H9 (cell line): ENCODE results near the gene ELANE. TPM values are rescaled to one million over a fixed set of nuclear protein-coding genes. Genes with fewer than 3 reads are reported as not detected.
A peak's percentile ranks its signal among the peaks of the same experiment; 100 is the strongest.

Source experiments
- DNase-seq: peaks from one replicate; pipeline ENCODE4 v3.0.0-alpha.2; 2017
- H2AFZ ChIP-seq: one replicate; pipeline ENCODE4 v1.6.1; 2013; ENCODE audit warnings: mild to moderate bottlenecking, low read length, control low read depth, moderate library complexity
- H2AK5ac ChIP-seq: 2 replicates; pipeline ENCODE4 v1.6.1; 2013; ENCODE audit warnings: low read length, control low read depth, mixed read lengths; ENCODE audit not compliant: insufficient read length
- H2BK120ac ChIP-seq: one replicate; pipeline ENCODE4 v1.6.1; 2013; ENCODE audit warnings: low read depth, mild to moderate bottlenecking, low read length, control low read depth, inconsistent platforms; ENCODE audit not compliant: poor library complexity, severe bottlenecking
- H2BK12ac ChIP-seq: 2 replicates; pipeline ENCODE4 v1.6.1; 2013; ENCODE audit warnings: low read length, control low read depth, mixed read lengths, low read depth; ENCODE audit not compliant: insufficient read length
- H2BK15ac ChIP-seq: 2 replicates; pipeline ENCODE4 v1.6.1; 2013; ENCODE audit warnings: low read depth, low read length, control low read depth
- H2BK20ac ChIP-seq: one replicate; pipeline ENCODE4 v1.6.1; 2013; ENCODE audit warnings: low read depth, mild to moderate bottlenecking, low read length, control low read depth, inconsistent platforms; ENCODE audit not compliant: poor library complexity, severe bottlenecking
- H2BK5ac ChIP-seq: 2 replicates; pipeline ENCODE4 v1.6.1; 2013; ENCODE audit warnings: low read length, control low read depth, mixed read lengths; ENCODE audit not compliant: insufficient read length
- H3K14ac ChIP-seq: 2 replicates; pipeline ENCODE4 v1.6.1; 2013; ENCODE audit warnings: low read length, control low read depth; ENCODE audit not compliant: insufficient read depth
- H3K18ac ChIP-seq: 2 replicates; pipeline ENCODE4 v1.6.1; 2013; ENCODE audit warnings: low read depth, mild to moderate bottlenecking, mixed read lengths, low read length, control low read depth; ENCODE audit not compliant: insufficient read length
- H3K23ac ChIP-seq: 2 replicates; pipeline ENCODE4 v1.6.1; 2013; ENCODE audit warnings: low read length, control low read depth, mixed read lengths, low read depth; ENCODE audit not compliant: insufficient read length
- H3K23me2 ChIP-seq: 2 replicates; pipeline ENCODE4 v1.6.1; 2013; ENCODE audit warnings: low read depth, mild to moderate bottlenecking, mixed read lengths, low read length, control low read depth; ENCODE audit not compliant: insufficient read length, poor library complexity, severe bottlenecking
- H3K27ac ChIP-seq: 2 replicates; pipeline ENCODE4 v1.5.1; 2013; ENCODE audit warnings: low read length, control low read depth, mixed read lengths, low read depth; ENCODE audit not compliant: insufficient read length
- H3K27me3 ChIP-seq: 2 replicates; pipeline ENCODE4 v1.6.1; 2013; ENCODE audit warnings: low read length, control low read depth, inconsistent platforms; ENCODE audit not compliant: insufficient read depth
- H3K4ac ChIP-seq: 2 replicates; pipeline ENCODE4 v1.6.1; 2013; ENCODE audit warnings: low read depth, mild to moderate bottlenecking, control low read depth, inconsistent platforms, low read length, moderate library complexity
- H3K4me1 ChIP-seq: 2 replicates; pipeline ENCODE4 v1.6.1; 2013; ENCODE audit warnings: low read length, control low read depth, inconsistent platforms; ENCODE audit not compliant: insufficient read depth
- H3K4me2 ChIP-seq: 2 replicates; pipeline ENCODE4 v1.6.1; 2013; ENCODE audit warnings: low read length, control low read depth, mixed read lengths; ENCODE audit not compliant: insufficient read length, insufficient read depth
- H3K56ac ChIP-seq: 2 replicates; pipeline ENCODE4 v1.6.1; 2013; ENCODE audit warnings: low read depth, mild to moderate bottlenecking, mixed read lengths, low read length, control low read depth; ENCODE audit not compliant: insufficient read length
- H3K79me1 ChIP-seq: 2 replicates; pipeline ENCODE4 v1.6.1; 2013; ENCODE audit warnings: low read depth, mild to moderate bottlenecking, moderate library complexity, low read length, control low read depth, inconsistent platforms; ENCODE audit not compliant: insufficient read depth, poor library complexity, severe bottlenecking
- H3K79me2 ChIP-seq: 2 replicates; pipeline ENCODE4 v1.6.1; 2013; ENCODE audit warnings: low read length, control low read depth, inconsistent platforms; ENCODE audit not compliant: insufficient read depth
- H3K9ac ChIP-seq: 2 replicates; pipeline ENCODE4 v1.6.1; 2013; ENCODE audit warnings: low read length, control low read depth, mixed read lengths; ENCODE audit not compliant: insufficient read length; ENCODE audit errors: extremely low read depth
- H3K9me3 ChIP-seq: one replicate; pipeline ENCODE4 v1.6.1; 2013; ENCODE audit warnings: low read depth, low read length, inconsistent platforms; ENCODE audit not compliant: control insufficient read depth
- H3T11ph ChIP-seq: one replicate; pipeline ENCODE4 v1.6.1; 2013; ENCODE audit warnings: mild to moderate bottlenecking, low read length, control low read depth, inconsistent platforms
- H4K20me1 ChIP-seq: one replicate; pipeline ENCODE4 v1.6.1; 2013; ENCODE audit not compliant: control insufficient read depth, insufficient read length, insufficient read depth
- H4K5ac ChIP-seq: 2 replicates; pipeline ENCODE4 v1.6.1; 2013; ENCODE audit warnings: low read depth, mild to moderate bottlenecking, mixed read lengths, low read length, control low read depth; ENCODE audit not compliant: insufficient read length
- H4K8ac ChIP-seq: replicated peaks from 2 replicates; pipeline ENCODE4 v1.6.1; 2013; ENCODE audit warnings: low read length, control low read depth, mixed read lengths, low read depth; ENCODE audit not compliant: insufficient read length
- H4K91ac ChIP-seq: 2 replicates; pipeline ENCODE4 v1.6.1; 2013; ENCODE audit warnings: low read depth, mild to moderate bottlenecking, moderate library complexity, mixed read lengths, low read length, control low read depth; ENCODE audit not compliant: insufficient read length
- H3K27ac Mint-ChIP-seq, 3 experiments: 2 replicates in 2 of 3; 3 replicates in 1 of 3; pipeline ENCODE4 v1.8.0; 2020 to 2021; ENCODE audit warnings: mixed read lengths in 3 of 3, mild to moderate bottlenecking in 1 of 3, moderate library complexity in 1 of 3
- H3K27me3 Mint-ChIP-seq: 2 replicates; pipeline ENCODE4 v1.8.0; 2021; ENCODE audit warnings: low read depth, mild to moderate bottlenecking, moderate library complexity, mixed read lengths
- H3K36me3 Mint-ChIP-seq, 3 experiments: 2 replicates in 2 of 3; 3 replicates in 1 of 3; pipeline ENCODE4 v1.8.0; 2020 to 2021; ENCODE audit warnings: low read depth in 3 of 3, mixed read lengths in 3 of 3; ENCODE audit not compliant: insufficient read depth in 1 of 3
- H3K4me1 Mint-ChIP-seq, 2 experiments: 2 replicates each; pipeline ENCODE4 v1.8.0; 2020; ENCODE audit warnings: mixed read lengths in 2 of 2
- H3K4me3 Mint-ChIP-seq, 2 experiments: 2 replicates in 1 of 2; 3 replicates in 1 of 2; pipeline ENCODE4 v1.8.0; 2020 to 2021; ENCODE audit warnings: mild to moderate bottlenecking in 2 of 2, mixed read lengths in 2 of 2, moderate library complexity in 1 of 2
- H3K9me3 Mint-ChIP-seq, 2 experiments: 2 replicates in 1 of 2; 3 replicates in 1 of 2; pipeline ENCODE4 v1.8.0; 2020; ENCODE audit warnings: mild to moderate bottlenecking in 2 of 2, mixed read lengths in 2 of 2, moderate library complexity in 1 of 2
- WGBS: extraction: QIAGEN DNeasy Blood & Tissue Kit; methylation state at CpG from one replicate; pipeline ENCODE4 v1.1.7; 2013; ENCODE audit warnings: missing lambda C conversion rate, low lambda C conversion rate, mixed read lengths; ENCODE audit not compliant: insufficient read length; ENCODE audit errors: extremely low coverage; 5-methylcytosine and 5-hydroxymethylcytosine counted together
- total RNA-seq: library from RNA; stranded (reverse); gene quantifications from 2 replicates; pipeline ENCODE4 v1.2.1, GENCODE V29; 2021
- TF ChIP-seq, protein P1 (sequence below): fragments of 200-600 bp; sonication (generic); conservative IDR thresholded peaks from 3 replicates; pipeline ENCODE4 v1.8.0; 2021; ENCODE audit warnings: antibody characterized with exemption, mild to moderate bottlenecking

ELANE gene
- total RNA-seq, 1 experiment from 2014 or later: not detected

DNA sequence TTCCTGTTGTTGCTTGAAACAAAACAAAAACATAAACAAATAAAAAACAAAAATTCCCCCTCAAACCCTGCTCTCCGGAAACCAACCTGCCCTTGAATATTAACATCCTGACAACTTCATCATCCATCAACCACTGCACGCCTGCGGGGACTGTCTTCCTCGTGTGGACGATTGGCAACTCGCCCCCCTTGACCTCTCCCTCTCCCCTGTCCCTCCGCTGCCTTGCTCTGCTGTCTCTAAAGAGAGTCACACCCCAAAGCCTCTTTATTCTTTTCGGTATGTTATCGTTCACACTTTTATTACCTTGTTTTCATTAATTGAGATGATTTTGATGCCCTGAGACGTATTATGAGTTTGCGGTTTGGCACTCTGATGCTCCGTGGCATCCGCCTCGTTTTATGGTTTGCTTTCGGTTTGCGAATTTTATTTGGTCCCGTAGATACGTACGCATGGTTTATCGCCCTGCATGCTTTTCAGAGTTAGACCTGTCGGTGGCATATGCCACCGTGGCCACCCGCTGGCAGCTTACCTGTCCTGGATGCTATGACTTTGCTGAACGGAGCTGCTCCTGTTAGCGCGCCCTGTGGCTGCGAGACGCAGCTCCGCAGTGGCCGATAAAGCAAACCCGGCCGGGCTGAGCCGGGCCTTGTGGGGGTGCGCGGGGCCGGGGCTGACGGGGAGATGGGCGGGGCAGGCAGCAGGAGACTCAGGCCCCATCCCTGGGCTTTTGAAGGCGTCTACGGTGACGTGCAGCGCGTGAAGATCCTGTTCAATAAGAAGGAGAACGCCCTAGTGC is 44.3 kb upstream of the ELANE start:
- no peak overlapping the region for H3K4me2 ChIP-seq
- Mint-ChIP-seq H3K36me3 (peaks cover 48 to 74% (median 71%) of the 10 kb centered on the region in 3 experiments), H3K4me3 (peak overlapping the region in 1 of 2 experiments; percentile 40; a peak in 1 of 5 replicates), H3K27me3 (no peaks in the 10 kb centered on the region; the same call in 1 of the 2 replicates), H3K9me3 (no peaks in the 10 kb centered on the region; a peak in 1 of 5 replicates), H3K4me1 (peaks cover 0 to 6% of the 10 kb centered on the region in 2 experiments; a peak in 2 of 4 replicates), H3K27ac (peak overlapping the region in 2 of 3 experiments; percentile 90; a peak in 3 of 7 replicates)
- no peak overlapping the region for H3T11ph ChIP-seq
- H3K27ac ChIP-seq: no peak overlapping the region
- no peak overlapping the region for H2BK120ac ChIP-seq
- no peak overlapping the region for H3K18ac ChIP-seq
- H4K20me1 ChIP-seq: no peaks in the 10 kb centered on the region
- H3K9ac ChIP-seq: no peak overlapping the region
- H2BK20ac ChIP-seq: no peak overlapping the region
- no peak overlapping the region for H2BK12ac ChIP-seq
- H3K4ac ChIP-seq: no peak overlapping the region
- H4K91ac ChIP-seq: no peak overlapping the region
- no peak overlapping the region for H3K56ac ChIP-seq
- no peak for DNase-seq
- no peaks in the 10 kb centered on the region for H3K9me3 ChIP-seq
- H3K27me3 ChIP-seq: no peaks in the 10 kb centered on the region
- H3K79me2 ChIP-seq: peaks cover 16% of the 10 kb centered on the region; the same call in 1 of the 2 replicates
- H4K8ac ChIP-seq: no peak overlapping the region
- H2BK15ac ChIP-seq: no peak overlapping the region
- H2BK5ac ChIP-seq: no peak overlapping the region
- H3K23ac ChIP-seq: no peak overlapping the region
- H3K4me1 ChIP-seq: no peaks in the 10 kb centered on the region
- no peak overlapping the region for H3K14ac ChIP-seq
- TF ChIP-seq, protein P1, sequence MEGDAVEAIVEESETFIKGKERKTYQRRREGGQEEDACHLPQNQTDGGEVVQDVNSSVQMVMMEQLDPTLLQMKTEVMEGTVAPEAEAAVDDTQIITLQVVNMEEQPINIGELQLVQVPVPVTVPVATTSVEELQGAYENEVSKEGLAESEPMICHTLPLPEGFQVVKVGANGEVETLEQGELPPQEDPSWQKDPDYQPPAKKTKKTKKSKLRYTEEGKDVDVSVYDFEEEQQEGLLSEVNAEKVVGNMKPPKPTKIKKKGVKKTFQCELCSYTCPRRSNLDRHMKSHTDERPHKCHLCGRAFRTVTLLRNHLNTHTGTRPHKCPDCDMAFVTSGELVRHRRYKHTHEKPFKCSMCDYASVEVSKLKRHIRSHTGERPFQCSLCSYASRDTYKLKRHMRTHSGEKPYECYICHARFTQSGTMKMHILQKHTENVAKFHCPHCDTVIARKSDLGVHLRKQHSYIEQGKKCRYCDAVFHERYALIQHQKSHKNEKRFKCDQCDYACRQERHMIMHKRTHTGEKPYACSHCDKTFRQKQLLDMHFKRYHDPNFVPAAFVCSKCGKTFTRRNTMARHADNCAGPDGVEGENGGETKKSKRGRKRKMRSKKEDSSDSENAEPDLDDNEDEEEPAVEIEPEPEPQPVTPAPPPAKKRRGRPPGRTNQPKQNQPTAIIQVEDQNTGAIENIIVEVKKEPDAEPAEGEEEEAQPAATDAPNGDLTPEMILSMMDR: no peak
- H2AK5ac ChIP-seq: no peak overlapping the region
- peaks cover 10% of the 10 kb centered on the region for H3K79me1 ChIP-seq
- H4K5ac ChIP-seq: peak overlapping the region; percentile 76
- no peaks in the 10 kb centered on the region for H3K23me2 ChIP-seq
- no CpG with 5 or more reads among the region's 44 CpGs for WGBS
- H2AFZ ChIP-seq: no peak overlapping the region
